ENCODE data around the gene KIAA0232. TPM values are rescaled to one million over a fixed set of nuclear protein-coding genes. Genes with fewer than 3 reads are reported as not detected.
"Not testable (repeated sequence)": the region's sequence is repeated elsewhere in the genome, so short reads cannot be mapped to it uniquely, and the experiment has no call there.

Gene KIAA0232
- total RNA-seq, 1 donor from 2014 or later, result 50.8 TPM

GRCh38 chr4:6754481-6755087, 27.9 kb upstream of the KIAA0232 start:
- DNase-seq, result no peak

- DNase-seq, result no peak
These were observed 27.3 kb upstream of the KIAA0232 start for GRCh38 chr4:6755088-6755753.

- not testable (repeated sequence) for DNase-seq
These were observed 26.2 kb upstream of the KIAA0232 start for GRCh38 chr4:6756345-6756744.

GRCh38 chr4:6758728-6759127, 23.8 kb upstream of the KIAA0232 start:
- no peak for DNase-seq

GRCh38 chr4:6760865-6761264, 21.7 kb upstream of the KIAA0232 start:
- no peak for DNase-seq

- DNase-seq, result peak; percentile 71
These were observed 20.6 kb upstream of the KIAA0232 start for GRCh38 chr4:6761649-6762615.

GRCh38 chr4:6763330-6763851, 19.1 kb upstream of the KIAA0232 start:
- no peak for DNase-seq

GRCh38 chr4:6764976-6765620, 17.4 kb upstream of the KIAA0232 start:
- no peak for DNase-seq

- no peak for DNase-seq
These were observed 16.8 kb upstream of the KIAA0232 start for GRCh38 chr4:6765703-6766102.

GRCh38 chr4:6767386-6767747, 15.2 kb upstream of the KIAA0232 start:
- no peak for DNase-seq

GRCh38 chr4:6767748-6768538, 14.6 kb upstream of the KIAA0232 start:
- no peak for DNase-seq

- DNase-seq, result no peak
These were observed 14.0 kb upstream of the KIAA0232 start for GRCh38 chr4:6768539-6768905.

GRCh38 chr4:6769233-6769988, 13.1 kb upstream of the KIAA0232 start:
- no peak for DNase-seq

- DNase-seq, result no peak
These were observed 12.5 kb upstream of the KIAA0232 start for GRCh38 chr4:6769989-6770420.

- no peak for DNase-seq
These were observed 11.8 kb upstream of the KIAA0232 start for GRCh38 chr4:6770581-6771228.

GRCh38 chr4:6771229-6771671, 11.3 kb upstream of the KIAA0232 start:
- DNase-seq, result no peak

- no peak for DNase-seq
These were observed 10.2 kb upstream of the KIAA0232 start for GRCh38 chr4:6772223-6772928.

GRCh38 chr4:6773106-6773505, 9.4 kb upstream of the KIAA0232 start:
- no peak for DNase-seq

Data from occipital lobe (tissue), 2 donors.